ENCODE data around the gene POLR3K. TPM values are rescaled to one million over a fixed set of nuclear protein-coding genes. Genes with fewer than 3 reads are reported as not detected.

The POLR3K gene
- total RNA-seq, 1 donor from 2014 or later, result 12.0 TPM

GRCh38 chr16:63466-63865 lies 10.1 kb upstream of the POLR3K start:
- Histone ChIP-seq H3K27ac (no peak overlapping the region), H3K4me1 (peaks cover 16% of the 10 kb centered on the region), H3K4me3 (no peak overlapping the region), H3K27me3 (no peaks in the 10 kb centered on the region), H3K9me3 (no peaks in the 10 kb centered on the region), H3K36me3 (peaks cover 52% of the 10 kb centered on the region)
- intact Hi-C loops (cut with DNase I), result no loop called here
- TF ChIP-seq, protein P1, sequence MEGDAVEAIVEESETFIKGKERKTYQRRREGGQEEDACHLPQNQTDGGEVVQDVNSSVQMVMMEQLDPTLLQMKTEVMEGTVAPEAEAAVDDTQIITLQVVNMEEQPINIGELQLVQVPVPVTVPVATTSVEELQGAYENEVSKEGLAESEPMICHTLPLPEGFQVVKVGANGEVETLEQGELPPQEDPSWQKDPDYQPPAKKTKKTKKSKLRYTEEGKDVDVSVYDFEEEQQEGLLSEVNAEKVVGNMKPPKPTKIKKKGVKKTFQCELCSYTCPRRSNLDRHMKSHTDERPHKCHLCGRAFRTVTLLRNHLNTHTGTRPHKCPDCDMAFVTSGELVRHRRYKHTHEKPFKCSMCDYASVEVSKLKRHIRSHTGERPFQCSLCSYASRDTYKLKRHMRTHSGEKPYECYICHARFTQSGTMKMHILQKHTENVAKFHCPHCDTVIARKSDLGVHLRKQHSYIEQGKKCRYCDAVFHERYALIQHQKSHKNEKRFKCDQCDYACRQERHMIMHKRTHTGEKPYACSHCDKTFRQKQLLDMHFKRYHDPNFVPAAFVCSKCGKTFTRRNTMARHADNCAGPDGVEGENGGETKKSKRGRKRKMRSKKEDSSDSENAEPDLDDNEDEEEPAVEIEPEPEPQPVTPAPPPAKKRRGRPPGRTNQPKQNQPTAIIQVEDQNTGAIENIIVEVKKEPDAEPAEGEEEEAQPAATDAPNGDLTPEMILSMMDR (IDR thresholded peaks at IDR 0.05), result no peak
- DNase-seq (no peak), ATAC-seq (no peak)

- H3K4me3 ChIP-seq, result no peak overlapping the region
- peaks cover 57% of the 10 kb centered on the region for H3K36me3 ChIP-seq
- DNase-seq, result peak; percentile 60
- TF ChIP-seq, protein P1 (IDR thresholded peaks at IDR 0.05), result no peak
- H3K27ac ChIP-seq, result no peak overlapping the region
- intact Hi-C loops (cut with DNase I), result no loop called here
- peaks cover 16% of the 10 kb centered on the region for H3K4me1 ChIP-seq
- no peaks in the 10 kb centered on the region for H3K27me3 ChIP-seq
- no peaks in the 10 kb centered on the region for H3K9me3 ChIP-seq
- no peak for ATAC-seq
Observed at GRCh38 chr16:62968-63391, 9.6 kb upstream of the POLR3K start.

- DNase-seq, result no peak
- TF ChIP-seq, protein P1 (IDR thresholded peaks at IDR 0.05), result no peak
- H3K4me1 ChIP-seq, result peaks cover 16% of the 10 kb centered on the region
- H3K27ac ChIP-seq, result no peak overlapping the region
- peaks cover 63% of the 10 kb centered on the region for H3K36me3 ChIP-seq
- intact Hi-C loops (cut with DNase I), result no loop called here
- H3K27me3 ChIP-seq, result no peaks in the 10 kb centered on the region
- no peaks in the 10 kb centered on the region for H3K9me3 ChIP-seq
- ATAC-seq, result no peak
- no peak overlapping the region for H3K4me3 ChIP-seq
Observed at GRCh38 chr16:62283-62967, 9.0 kb upstream of the POLR3K start.

GRCh38 chr16:61879-62281 lies 8.5 kb upstream of the POLR3K start:
- Histone ChIP-seq H3K4me1 (peaks cover 12% of the 10 kb centered on the region), H3K36me3 (peaks cover 67% of the 10 kb centered on the region), H3K27me3 (no peaks in the 10 kb centered on the region), H3K4me3 (no peak overlapping the region), H3K27ac (no peak overlapping the region), H3K9me3 (no peaks in the 10 kb centered on the region)
- DNase-seq (no peak), ATAC-seq (no peak)
- intact Hi-C loops (cut with DNase I), result no loop called here
- TF ChIP-seq, protein P1 (IDR thresholded peaks at IDR 0.05), result no peak

DNA sequence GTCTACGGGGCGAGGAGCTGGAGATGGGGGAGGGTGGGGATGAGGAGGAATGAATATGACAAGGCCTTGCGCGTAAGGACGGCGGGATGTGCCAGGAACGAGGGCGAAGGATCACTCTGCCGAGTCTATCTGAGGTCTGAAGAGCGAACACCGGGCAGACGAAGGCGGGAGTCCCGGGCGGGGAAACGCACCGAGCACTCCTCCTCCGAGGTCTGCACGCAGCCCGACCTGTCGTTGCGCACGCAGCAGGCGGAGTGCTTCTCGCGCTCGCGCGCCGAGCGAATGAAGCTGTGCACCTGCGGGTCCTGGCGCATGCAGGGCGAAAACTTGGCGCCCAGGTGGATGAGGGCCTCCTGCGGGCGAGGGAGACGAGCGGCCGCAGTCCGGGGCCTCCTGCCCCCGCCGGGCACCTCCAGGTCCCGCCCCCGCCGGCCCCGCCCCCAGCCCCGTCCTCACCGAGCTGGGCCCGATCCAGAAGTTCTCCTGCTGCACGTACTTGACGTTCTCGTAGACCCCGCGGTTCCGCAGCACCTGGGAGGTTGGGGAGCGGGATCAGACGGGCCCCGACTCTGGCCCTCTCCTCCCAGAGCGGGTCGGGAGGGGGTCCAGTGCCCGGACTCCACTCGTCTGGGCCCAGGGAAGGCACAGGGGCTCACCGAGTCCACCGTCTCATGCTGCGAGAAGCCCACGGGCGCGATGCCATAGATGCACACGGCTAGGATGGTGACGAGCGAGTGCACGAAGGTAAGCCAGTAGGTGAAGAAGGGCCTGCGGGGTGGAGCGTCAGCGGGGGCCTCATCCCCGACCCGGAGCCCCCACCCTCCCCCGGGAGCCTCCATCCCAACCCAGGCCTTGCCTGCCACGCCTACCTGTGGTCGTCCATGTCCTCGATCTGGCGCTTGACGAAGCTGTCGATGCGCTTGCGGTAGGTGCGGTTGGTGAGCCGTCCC lies 7.8 kb upstream of the POLR3K start:
- H3K27me3 ChIP-seq, result no peaks in the 10 kb centered on the region
- H3K27ac ChIP-seq, result no peak overlapping the region
- ATAC-seq, result no peak
- H3K36me3 ChIP-seq, result peaks cover 74% of the 10 kb centered on the region
- peak; percentile 63 for DNase-seq
- no peaks in the 10 kb centered on the region for H3K9me3 ChIP-seq
- H3K4me1 ChIP-seq, result peaks cover 7% of the 10 kb centered on the region
- TF ChIP-seq, protein P1 (IDR thresholded peaks at IDR 0.05), result no peak
- no peak overlapping the region for H3K4me3 ChIP-seq
- intact Hi-C loops (cut with DNase I), result no loop called here

All from upper lobe of right lung (tissue), 1 donor.